Measurements from ENCODE around the gene ANO2.
"Not testable (repeated sequence)": the region's sequence is repeated elsewhere in the genome, so short reads cannot be mapped to it uniquely, and the experiment has no call there.

The ANO2 gene

DNA sequence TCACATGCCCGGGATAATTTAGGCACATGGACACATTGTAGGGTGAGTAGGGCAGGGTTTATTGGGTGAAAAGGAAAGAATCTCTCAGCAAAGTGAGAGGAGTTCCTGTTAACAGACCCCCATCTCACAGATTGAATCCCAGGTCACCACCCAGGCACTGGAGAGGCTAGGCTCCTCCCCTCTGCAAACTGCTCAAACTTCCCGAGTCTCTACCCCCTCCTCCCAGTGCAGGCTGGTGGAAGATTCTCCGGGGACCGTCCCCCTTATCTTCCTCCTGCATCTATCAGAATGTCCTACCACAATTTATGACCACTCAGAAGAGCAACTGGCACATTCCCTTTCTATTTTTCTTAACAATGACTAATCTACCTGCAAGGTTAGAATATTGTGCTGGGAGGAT, 387.2 kb downstream of the ANO2 start:
- DNase-seq: no peak

DNA sequence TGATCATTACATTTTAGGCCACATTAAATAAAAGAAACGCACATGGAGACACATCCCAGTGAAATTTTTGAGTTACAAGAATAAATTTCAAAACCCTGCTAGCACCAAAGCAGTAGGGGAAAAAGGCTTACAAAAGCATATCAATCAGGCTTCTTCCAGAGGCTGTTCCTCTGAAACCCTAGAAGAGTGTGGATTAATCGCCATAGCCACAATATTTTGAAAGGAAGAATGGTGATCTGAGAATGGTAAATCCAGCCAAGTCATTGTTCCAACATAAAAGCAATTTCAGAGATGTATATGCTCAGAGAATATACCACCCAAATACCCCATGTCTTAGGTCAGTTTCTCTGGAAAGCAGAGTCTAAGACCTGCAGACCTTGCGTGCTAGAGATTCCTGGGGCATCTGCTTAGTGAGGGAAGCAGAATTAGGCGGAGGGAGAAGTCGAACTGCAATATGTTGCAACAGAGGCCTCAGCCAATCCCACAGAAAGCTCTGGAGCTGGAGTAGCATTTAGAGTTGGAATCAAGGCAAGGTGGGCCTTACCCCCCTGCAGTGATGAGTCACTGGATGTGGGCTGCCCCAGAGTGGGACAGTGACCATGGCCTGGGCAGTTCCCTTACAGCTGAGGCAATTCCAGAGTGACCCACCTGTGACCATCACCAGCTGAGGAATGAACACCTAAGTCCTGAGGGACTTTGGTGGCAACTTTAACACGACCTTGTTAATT, 387.9 kb downstream of the ANO2 start:
- no peak for DNase-seq

DNA sequence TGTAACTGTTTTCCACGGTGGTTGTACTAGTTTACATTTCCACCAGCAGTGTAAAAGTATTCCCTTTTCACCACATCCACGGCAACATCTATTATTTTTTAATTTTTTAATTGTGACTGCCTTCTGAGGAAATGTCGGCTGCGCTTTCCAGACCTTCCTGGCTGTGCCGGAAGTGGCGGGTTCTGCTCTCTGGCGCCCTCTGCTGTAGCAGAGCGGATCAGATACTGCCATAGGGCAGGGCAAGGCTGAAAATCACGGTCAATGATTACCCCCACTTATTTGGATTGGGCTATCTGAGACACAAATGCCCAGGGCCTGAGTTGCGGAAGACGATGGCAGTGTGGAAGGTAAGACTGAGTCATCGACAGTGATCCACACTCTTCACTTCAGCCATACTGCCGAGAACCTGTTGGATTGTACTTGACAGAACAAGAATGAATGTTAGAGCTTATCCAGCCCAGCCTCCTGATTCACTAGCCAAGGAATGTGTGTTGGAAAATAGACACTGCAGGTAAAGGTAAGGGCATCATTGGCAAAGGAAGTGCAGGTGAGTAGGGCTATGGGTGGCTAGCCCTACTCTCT, 388.9 kb downstream of the ANO2 start:
- DNase-seq: no peak

DNA sequence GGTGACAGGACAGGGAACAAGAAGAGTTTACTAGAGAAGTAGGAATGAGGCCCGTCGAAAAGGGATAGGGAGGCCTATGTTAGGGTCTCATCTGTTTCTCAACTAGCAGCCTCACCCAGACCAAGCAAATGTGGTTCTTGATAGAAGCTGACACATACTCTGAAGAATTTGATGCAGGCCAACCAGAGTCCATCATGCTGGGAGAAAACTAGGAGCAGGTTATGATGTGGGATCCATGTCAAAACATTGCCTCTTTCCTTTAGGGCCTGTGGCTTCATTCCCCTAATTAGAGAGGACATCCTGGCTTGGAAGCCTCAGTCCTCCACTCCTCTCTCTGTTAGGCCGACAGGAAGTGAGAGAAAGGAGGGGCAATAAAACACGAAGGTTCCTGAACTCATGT, 390.3 kb downstream of the ANO2 start:
- no peak for DNase-seq

DNA sequence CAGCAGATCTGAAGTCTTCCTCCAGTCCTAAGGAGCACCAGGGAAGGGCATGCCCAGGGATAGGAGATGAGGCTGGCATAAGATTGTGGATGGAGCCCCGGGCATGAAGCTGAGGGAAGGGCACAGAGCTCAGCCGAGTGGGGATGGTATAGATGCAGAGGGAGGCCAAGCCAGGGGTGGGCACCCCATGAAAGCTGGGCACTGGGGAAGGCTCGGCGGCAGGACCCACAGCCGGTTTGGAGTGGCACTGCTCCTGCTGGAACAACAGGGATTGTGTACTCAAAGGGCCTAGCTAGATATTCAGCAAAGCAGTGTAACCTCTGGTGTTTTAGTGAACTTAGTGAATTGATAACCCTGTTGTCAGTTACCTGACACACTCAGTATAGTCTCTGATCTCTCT, 396.0 kb downstream of the ANO2 start:
- DNase-seq: no peak

DNA sequence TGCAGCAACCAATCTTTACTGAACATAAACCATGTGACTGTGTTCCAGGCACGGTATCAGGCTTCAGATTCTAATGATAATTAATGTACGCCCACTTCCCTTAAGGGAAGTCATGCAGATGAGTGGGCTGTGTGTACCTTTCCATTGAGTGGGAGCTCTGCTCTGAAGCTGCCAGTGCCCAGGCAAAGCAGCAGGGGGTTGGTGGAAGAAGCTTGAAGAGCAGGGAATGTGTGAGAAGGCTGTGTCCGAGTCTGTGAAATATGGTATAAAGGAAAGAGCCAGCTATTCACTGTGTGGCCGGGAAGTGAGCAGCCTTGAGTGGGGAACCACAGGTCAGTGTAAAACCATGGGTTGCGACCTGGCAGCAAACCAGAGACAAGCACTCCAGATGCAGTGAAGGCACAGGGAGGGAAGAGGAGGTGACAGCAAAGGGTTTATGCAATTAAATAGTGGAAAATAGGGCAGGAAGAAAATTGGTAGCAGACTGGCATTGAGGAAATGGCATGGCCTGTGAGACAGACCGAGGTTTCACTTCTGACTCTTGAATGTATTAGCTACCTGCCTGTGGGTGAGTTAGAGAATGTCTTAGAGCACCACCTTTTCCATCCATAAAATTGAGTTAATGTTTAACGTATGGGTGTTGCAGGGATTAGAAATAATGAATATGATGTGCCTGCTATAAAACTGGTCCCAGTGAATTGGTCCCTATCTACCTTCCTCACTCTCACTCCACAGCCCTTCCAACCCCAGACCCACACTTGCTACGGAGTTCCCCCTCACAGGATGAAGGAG, 396.7 kb downstream of the ANO2 start:
- DNase-seq: peak in 2 of 58 donors; percentile 8 to 16

DNA sequence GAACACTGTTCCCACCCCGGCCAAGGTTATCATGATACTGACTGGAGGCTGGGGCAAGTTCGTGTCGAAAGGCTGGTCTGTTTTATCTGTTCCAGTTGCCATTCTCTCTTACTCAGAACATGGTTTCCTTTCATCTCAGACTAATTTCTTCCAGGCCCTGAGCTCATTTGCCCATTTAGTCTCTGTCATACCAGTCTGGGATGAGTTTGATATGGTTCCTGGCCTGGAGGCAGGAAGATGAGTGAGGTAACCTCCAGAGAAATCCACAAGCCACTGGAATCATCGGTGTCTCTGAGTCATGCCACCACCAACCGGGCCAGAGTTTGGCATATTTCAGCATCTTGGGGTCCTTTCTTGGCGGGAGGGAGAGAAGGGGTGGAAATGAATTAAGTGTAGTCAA, 398.4 kb downstream of the ANO2 start:
- no peak for DNase-seq

DNA sequence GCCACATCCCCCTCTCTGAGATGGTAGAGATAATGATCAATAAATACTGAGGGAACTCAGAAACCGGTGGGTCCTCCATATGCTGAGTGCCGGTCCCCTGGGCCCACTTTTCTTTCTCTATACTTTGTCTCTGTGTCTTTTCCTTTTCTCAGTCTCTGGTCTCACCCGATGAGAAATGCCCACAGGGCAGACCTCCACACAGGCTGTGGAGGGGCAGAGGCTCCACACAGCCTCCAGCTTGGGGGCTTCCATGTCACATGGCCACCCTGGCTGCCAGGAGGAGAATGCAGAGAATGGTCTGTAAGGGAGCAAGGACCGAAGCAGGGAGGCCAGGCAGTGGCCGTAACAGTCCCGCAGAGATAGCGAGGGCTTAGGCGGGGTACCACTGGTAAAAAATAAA, 407.3 kb downstream of the ANO2 start:
- no peak for DNase-seq

DNA sequence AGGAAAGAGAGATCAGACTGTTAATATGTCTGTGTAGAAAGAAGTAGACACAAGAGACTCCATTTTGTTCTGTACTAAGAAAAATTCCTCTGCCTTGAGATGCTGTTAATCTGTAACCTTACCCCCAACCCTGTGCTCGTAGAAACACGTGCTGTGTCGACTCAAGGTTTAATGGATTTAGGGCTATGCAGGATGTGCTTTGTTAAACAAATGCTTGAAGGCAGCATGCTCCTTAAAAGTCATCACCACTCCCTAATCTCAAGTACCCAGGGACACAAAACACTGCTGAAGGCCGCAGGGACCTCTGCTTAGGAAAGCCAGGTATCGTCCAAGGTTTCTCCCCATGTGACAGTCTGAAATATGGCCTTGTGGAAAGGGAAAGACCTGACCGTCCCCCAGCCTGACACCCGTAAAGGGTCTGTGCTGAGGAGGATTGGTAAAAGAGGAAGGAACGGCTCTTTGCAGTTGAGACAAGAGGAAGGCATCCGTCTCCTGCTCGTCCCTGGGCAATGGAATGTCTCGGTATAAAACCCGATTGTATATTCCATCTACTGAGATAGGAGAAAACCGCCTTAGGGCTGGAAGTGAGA, 407.9 kb downstream of the ANO2 start:
- not testable (repeated sequence) for DNase-seq

DNA sequence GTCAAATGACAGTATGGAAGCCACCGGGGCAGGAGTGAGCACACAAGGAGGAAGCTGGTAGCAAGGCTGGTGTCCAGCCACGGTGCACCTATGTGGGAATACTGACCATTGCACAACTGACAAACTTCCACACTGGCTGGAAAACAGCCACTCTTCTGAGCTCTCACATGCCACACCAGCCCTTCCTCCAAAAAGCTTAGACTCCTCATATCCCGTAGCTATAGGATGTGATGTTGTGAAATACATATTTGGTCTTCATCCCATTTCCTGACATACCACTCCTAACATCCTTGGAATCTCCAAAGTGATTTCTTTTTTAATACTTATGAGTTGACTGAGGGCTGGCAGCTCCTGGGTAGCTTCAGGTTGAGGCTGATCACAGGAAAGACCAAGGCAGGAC, 409.5 kb downstream of the ANO2 start:
- no peak for DNase-seq

DNA sequence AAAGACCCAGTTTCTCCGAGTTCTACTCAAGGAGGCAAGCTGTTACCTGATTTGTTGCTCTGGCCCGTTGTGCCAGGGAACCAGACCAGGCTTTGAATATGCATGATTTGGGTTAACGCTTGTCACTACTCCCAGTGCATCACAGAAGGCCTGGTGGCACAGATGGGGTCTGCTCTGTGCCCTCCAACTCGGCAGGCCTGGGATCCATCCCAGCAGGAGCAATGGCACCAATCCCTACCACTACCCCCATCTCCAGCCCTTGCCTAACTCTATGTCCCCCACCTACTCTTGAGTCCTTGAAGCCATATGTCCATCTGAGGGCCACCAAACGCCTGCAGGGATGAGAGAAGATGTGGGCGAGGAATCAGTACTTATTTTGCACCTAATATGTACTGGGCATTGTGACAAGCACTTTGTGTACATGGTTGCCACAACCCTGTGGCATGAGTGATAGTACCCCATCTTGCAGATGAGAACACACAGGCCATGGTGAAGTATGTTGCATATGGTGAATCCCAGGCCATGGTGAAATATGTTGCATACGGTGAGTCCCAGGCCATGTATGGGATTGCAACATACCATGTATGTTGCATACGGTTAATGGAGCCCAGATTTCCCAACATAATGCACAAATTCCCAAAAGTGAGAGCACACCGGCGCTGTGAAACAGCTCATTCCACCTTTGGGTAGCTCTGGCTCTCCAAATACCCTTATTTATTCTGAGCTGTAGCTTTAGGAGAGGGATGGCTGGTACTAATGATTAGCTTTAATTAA, 410.4 kb downstream of the ANO2 start:
- DNase-seq: no peak

DNA sequence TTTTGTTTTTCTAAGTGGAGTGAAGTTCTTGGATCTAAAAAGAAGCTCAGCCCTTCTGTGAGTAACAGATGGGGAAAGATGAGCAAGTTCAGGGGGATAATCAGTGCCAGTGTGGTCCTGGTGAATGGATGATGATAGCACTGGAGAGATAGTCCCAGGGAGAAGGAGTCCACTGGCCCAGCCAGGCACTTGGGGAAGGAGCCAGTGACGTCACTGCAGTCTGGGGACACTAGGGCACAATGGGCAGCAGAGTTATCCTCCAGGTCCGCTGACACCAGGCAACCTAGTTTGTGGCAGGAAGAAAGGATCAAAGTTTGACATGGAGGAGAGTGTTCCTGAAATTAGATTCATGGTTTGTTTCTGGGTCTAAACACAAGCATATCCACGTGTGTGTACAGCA, 411.7 kb downstream of the ANO2 start:
- no peak for DNase-seq

DNA sequence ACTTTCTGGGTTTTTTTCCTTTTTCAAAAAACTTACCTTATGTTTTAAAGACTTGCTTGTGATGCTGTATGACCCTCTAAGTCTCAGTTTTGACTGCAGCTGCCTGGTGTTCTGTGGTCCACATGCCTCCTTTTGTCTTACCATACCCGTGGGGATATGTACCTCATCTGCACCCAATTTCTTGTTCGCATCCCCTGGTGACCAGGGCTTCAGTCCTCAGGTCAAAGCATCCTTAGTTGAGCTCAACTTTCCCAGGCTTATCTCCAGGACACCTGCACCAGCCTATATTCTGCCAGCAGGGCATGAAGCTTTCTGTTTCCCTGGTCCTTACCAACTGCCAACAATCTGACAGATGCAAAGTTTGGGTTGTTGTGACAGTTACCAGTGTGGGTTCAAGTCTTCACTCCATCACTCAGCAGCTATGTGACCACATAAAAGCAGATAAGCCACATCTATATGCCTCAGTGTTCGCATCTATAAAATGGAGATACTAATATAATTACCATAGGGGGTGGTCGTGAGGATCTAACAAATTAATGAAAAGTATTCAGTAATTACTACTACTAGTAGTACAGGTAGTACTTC, 419.2 kb downstream of the ANO2 start:
- no peak for DNase-seq

DNA sequence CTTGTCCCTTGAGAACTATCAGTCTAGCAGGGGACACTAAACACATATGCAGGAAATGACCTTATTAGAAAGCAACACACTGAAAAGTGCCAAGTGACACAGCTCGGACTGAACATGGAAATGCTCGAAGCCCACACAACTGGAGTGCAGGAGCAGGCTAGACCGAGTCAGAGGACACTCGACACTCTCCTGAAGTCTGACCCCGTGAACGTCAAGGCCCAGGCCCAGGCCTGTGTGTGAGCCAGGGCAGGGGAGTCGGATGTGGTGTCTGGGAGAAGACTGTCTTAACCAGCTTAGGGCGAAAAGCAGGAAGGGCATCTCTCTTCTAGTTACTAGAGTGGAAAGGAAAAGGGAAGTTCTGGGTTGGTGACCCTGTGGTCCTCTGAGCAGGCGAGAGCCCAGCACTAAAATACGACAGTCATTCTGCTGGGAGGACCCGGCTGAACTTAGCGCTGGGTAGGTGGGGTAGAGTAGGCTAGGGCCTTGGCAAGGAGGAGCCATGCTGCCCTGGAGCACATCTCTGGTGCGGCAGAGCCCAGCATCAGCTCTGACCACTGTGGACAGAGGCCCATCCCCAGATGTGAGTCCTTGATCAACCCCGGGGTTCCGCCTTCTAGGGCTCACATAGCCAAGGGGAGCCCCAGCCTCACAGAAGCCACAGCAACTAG, 420.2 kb downstream of the ANO2 start:
- DNase-seq: no peak

DNA sequence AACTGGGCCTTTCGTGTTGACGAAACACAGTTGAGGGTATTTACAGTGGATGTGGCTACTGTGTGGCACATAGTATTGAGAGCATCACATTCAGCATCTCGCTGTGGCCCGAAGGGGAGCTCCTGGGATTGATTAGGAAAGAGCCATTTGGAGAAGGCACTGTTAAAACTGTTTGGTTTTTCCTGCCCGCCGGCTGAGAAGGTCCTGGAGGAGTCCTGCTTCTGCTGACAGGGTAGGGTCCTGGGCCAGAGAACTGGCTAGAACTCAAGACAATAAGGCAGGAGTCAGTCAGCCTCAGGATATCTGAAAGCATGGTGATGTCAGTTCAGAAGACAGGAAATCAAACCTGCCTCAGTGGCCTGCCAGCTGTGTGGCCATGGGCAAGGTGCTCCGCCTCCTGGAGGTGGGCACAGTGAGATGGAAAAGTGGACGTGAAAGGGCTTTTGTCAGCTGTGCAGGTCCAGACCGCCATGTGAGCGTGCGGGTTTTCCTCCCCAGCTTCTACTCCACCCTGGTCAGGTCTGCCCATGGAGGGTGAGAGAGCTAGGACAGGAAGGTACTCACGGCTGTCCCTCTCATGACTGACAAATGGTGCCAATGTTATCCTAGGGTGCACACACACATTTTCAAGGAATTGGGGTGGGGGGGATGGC, 420.8 kb downstream of the ANO2 start:
- DNase-seq: no peak

DNA sequence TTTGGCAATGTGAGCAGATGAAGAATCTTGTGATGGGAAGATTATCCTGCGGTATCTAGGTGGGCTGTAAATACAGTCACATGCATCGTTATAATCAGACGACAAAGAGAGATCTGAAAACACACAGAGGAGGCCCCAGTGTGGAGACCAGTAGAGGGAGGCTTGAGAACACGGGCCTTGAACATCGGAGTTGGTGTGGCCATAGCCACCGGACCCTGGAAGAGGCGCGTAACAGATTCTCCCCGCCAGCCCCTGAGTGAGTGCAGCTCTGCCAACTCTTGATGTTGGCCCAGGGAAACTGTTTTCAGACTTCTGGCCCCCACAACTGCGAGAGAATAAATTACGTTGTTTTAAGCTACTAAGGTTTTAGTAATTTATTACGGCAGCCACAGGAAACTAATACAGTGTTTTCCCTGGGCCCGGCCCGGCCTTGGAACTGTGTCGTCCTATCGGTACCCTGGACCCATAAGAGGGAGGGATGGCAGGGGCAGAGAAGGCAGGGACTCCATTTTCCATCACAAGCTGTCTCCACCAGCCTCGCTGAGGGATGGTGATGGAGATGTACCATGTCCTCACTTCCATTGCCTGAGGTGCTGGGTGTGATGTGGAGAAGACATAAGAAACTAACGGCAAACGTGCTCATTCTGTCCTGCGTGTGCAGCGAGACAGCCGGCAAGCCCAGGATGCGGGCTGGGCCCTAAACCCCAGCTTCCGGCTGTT, 421.5 kb downstream of the ANO2 start:
- DNase-seq: no peak

DNA sequence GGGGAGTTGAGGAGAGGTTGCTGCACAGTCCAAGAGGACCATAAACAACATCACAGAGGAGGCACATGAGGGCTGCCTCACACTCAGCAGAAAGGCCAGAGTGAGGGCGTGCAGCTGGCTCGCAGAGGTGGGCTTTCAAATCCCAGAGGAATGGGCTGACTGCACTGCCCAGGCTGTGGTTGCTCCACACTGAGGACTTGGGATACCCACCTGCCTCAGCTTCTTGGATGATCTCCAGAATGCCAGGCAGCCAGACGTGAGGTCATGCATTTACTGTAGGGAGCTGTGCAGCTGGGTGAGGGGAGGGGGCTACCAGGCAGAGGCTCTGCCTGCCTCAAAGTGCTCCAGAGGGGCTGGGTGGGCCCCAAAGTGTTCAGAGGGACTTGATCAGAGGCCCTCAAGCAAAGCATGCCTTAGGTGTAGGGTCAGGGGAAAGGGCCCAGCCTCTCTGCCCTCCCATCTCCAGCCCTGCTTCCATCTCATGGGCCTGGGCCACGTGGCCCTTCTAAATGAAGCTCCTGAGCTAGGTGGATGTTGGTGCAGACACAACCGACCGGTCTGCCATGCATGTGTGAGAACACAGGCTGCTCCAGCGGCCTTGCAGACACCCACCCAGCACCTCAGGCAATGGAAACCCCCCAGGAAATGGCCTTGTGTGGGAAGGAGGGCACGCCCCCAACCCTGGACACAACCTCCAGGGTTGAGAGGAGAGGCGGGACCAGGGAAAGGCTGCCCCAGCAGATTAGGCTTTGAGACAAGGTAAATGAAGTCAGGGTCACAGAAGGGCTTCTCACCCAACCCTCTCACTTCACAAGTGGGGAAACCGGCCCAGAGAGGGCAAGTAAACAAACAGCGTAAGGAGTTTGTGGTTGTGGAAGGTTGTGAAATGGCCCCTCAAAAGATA, 422.4 kb downstream of the ANO2 start:
- no peak for DNase-seq
